ENCODE results near the gene KSR2.

DNA sequence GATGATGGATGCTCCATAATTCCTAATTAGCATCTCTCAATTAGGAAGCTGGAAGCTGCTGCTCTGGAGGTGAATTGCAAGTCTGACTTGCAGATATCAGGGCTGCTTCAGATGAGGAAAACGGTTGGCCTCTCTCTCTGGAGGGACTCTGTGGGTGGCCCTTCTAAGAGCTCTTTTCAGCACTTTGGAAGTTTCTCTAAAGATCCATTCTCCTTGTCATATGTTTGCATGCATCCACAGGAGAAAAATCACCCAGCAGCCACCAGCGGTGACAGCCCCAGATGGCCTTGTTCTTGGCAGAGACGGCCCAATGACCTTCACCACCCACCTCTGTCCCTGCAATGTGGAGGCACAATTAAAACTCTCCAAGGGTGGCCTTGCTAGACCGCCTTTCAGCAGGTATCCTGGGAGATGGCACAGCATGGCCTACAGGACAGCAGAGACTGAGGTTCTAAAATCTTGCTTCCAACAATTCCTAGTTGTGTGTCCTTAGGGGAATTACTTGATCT lies 42.3 kb downstream of the KSR2 start:
- TF ChIP-seq, protein P1, sequence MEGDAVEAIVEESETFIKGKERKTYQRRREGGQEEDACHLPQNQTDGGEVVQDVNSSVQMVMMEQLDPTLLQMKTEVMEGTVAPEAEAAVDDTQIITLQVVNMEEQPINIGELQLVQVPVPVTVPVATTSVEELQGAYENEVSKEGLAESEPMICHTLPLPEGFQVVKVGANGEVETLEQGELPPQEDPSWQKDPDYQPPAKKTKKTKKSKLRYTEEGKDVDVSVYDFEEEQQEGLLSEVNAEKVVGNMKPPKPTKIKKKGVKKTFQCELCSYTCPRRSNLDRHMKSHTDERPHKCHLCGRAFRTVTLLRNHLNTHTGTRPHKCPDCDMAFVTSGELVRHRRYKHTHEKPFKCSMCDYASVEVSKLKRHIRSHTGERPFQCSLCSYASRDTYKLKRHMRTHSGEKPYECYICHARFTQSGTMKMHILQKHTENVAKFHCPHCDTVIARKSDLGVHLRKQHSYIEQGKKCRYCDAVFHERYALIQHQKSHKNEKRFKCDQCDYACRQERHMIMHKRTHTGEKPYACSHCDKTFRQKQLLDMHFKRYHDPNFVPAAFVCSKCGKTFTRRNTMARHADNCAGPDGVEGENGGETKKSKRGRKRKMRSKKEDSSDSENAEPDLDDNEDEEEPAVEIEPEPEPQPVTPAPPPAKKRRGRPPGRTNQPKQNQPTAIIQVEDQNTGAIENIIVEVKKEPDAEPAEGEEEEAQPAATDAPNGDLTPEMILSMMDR (IDR thresholded peaks at IDR 0.05), result no peak
- TF ChIP-seq POLR2A (IDR thresholded peaks at IDR 0.05), result no peak
- TF ChIP-seq POLR2AphosphoS5 (IDR thresholded peaks at IDR 0.05), result no peak
- no peak for TF ChIP-seq EP300 (IDR thresholded peaks at IDR 0.05)
